Lower leg skin (tissue), 3 donors: ENCODE measurements around the gene SCD.

Experiments used
- POLR2A ChIP-seq, 2 donors: fragments of 450-650 bp; IDR thresholded peaks; one replicate each; pipeline ENCODE4 v1.6.1; 2016 to 2017; ENCODE audit warnings: antibody characterized with exemption in 2 of 2, mild to moderate bottlenecking in 1 of 2, moderate library complexity in 1 of 2
- TF ChIP-seq, protein P1 (sequence below), 3 donors: fragments of 450-650 bp; IDR thresholded peaks; one replicate each; pipeline ENCODE4 v1.5.1; 2016; ENCODE audit warnings: antibody characterized with exemption in 3 of 3, mild to moderate bottlenecking in 3 of 3, moderate library complexity in 2 of 3

DNA sequence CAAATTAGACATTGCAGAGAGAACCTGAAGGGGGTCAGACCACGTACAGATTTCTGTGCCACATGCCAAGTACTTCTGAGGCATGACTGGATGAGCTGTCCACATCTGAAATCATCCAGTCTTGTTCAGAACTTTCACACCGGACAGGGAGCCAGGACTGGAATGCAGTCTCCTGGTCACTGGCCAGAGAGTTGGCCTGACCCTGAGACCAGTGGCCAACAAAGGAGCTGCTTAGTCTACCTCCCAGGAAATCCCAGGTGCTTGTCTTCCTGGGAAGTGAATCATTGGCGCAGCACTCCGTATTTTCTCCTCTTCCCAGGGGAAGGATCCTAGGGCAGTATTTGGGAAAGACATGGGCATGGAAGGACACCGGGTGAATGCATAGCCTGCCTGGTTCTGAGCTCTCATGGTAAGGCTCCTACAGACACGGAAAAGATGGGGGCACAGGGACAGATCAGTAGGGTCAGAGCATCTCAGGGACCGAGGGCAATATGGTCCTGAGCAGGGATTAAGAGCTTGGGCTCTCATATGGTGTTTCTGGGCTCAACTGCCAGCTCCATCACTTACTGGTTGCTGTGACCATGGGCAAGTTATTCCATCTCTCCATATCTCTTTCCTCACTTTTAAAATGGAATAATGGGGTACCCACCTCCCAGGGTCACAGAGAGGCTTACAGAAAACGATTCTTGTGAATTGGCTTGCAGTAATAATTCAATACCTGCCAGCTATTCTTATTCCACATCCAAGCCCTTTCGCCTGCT is 1.3 kb upstream of the SCD start:
- TF ChIP-seq, protein P1, sequence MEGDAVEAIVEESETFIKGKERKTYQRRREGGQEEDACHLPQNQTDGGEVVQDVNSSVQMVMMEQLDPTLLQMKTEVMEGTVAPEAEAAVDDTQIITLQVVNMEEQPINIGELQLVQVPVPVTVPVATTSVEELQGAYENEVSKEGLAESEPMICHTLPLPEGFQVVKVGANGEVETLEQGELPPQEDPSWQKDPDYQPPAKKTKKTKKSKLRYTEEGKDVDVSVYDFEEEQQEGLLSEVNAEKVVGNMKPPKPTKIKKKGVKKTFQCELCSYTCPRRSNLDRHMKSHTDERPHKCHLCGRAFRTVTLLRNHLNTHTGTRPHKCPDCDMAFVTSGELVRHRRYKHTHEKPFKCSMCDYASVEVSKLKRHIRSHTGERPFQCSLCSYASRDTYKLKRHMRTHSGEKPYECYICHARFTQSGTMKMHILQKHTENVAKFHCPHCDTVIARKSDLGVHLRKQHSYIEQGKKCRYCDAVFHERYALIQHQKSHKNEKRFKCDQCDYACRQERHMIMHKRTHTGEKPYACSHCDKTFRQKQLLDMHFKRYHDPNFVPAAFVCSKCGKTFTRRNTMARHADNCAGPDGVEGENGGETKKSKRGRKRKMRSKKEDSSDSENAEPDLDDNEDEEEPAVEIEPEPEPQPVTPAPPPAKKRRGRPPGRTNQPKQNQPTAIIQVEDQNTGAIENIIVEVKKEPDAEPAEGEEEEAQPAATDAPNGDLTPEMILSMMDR (IDR thresholded peaks at IDR 0.05) = no peak
- TF ChIP-seq POLR2A (IDR thresholded peaks at IDR 0.05) = no peak
